Left renal cortex interstitium (tissue), 4 donors: Measurements from ENCODE around the gene PAIP1. TPM values are rescaled to one million over a fixed set of nuclear protein-coding genes. Genes with fewer than 3 reads are reported as not detected.
"Not testable (repeated sequence)": the region's sequence is repeated elsewhere in the genome, so short reads cannot be mapped to it uniquely, and the experiment has no call there.

Experiments
- DNase-seq, 4 donors: peaks; one replicate each; pipeline ENCODE4 v3.0.0-alpha.2; 2013; ENCODE audit warnings: low read depth in 4 of 4, low spot score in 2 of 4, missing footprints in 1 of 4
- polyA plus RNA-seq, 4 donors: library from polyadenylated mRNA; unstranded; fragments of 120-200 nt; gene quantifications; one replicate each; pipeline ENCODE4 v1.2.1, GENCODE V29; 2013; ENCODE audit not compliant: insufficient read length in 4 of 4

Gene PAIP1, protein sequence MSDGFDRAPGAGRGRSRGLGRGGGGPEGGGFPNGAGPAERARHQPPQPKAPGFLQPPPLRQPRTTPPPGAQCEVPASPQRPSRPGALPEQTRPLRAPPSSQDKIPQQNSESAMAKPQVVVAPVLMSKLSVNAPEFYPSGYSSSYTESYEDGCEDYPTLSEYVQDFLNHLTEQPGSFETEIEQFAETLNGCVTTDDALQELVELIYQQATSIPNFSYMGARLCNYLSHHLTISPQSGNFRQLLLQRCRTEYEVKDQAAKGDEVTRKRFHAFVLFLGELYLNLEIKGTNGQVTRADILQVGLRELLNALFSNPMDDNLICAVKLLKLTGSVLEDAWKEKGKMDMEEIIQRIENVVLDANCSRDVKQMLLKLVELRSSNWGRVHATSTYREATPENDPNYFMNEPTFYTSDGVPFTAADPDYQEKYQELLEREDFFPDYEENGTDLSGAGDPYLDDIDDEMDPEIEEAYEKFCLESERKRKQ
- polyA plus RNA-seq: 100 to 1,000 TPM; 129 to 190 (median 161) TPM

DNA sequence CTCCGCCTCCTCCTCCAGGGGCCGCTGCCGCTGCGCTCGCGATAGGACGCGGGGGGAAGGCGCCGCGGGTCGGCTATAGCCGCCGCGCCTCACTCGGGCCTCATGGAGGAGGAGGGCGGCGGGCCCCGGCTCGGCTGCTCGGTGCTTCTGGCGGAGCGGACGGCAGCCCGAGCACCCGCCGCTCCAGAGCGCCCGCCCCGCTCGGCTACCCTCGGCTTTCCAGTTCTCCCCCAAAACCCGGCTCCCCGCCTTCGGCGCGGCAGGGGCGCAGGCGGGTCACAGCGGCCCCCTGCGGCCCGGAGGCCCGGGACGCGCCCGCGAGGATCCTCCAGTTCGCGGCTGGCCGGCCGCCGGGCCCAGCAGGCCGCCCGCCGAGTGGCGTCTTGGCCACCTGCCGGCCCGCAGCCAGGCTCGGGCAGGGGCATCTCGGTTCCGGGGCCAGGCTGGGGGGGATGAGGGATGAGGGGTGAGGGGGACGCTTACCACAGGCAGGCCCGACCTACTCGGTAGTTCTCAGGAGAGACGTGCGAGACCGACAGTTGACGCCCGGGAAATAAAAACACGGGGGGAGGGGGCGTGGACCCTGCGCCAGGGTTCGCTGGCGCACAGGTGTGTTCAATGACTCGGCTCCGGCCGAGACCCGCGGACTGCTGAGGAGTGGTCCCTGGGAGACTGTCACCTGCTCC, at the start of gene PAIP1:
PAIP1 (minus strand) TSS at position 221 of the 686 bp plus-strand sequence. CDS start 231 bp downstream, outside the sequence.
- DNase-seq: peak; percentile 60 to 72 (median 66)

DNA sequence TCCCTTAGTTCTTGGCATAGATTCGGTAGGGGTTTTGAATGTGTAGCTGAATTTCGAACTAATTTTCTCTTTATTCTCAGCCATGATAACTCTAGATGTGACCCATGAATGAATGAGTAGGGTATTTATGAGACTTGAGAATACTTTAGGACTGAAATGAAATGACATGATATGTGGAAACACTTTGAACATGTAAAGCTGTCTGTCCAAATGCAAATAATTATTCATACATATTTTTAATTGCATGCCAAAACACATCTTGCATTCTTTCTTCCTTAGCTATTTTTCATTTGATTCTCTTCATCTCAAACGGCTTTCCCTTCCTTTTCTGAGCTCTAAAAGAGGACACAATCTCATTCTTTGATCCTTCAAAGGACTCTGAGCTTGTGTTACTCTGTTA, 49.5 kb upstream of the PAIP1 start:
- DNase-seq: no peak

DNA sequence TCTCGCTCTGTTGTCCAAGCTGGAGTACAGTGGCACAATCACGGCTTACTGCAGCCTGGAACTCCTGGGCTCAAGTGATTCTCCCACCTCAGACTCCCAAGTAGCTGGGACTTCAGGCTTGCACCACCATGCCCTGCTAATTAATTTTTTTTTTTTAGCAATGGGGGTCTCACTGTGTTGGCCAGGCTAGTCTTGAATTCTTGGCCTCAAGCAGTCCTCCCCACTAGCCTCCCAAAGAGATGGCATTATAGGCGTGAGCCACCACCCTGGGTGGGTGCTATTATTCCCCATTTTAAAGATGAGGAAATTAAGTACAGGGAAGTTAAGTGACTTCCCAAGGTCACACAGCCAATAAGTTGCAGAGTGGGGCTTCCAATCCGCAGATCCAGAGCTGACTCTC, 47.8 kb upstream of the PAIP1 start:
- DNase-seq: no peak

DNA sequence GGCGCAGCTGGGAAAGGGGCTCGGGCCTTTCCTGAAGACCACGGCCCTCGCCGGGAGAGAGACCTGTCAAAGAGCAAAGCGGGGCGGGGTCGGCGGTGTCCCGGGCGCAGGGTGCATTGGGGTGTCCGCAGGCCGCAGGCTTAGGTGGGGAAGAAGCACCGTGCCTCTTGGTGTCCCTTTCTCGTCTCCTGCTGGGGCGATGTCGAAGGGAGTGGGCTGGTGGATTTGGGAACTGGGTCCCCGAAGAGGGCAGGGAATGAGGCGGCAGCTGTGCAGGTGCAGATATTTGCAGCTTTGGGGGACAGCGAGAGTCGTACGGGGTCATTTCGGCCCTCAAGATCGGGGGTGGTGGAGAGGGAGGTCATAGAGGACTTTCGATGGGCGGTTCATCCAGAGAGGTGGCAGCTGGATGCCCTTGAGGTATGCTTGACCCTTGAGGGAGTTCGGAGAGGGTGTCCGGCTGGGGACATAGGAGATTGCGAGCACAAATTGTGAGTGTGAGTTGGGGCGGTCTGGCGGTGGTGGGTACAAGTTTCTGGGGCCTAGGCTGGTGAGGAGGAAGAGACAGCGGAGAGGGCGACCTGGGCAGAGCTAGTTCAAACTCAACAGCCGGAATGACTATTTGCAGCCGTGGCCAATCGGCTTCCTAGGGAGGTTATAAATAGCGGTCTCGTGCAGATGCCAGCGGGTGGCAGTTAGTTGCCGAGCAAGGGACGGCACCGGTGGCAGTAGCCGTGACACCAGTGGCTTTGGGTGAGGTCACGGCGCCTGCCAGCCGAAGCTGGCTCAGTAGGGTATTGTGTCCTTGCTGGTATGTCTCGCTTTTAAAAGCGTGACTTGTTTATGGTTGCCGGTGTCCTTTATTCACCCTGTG, 46.7 kb upstream of the PAIP1 start:
- peak; percentile 20 to 53 (median 36) for DNase-seq

DNA sequence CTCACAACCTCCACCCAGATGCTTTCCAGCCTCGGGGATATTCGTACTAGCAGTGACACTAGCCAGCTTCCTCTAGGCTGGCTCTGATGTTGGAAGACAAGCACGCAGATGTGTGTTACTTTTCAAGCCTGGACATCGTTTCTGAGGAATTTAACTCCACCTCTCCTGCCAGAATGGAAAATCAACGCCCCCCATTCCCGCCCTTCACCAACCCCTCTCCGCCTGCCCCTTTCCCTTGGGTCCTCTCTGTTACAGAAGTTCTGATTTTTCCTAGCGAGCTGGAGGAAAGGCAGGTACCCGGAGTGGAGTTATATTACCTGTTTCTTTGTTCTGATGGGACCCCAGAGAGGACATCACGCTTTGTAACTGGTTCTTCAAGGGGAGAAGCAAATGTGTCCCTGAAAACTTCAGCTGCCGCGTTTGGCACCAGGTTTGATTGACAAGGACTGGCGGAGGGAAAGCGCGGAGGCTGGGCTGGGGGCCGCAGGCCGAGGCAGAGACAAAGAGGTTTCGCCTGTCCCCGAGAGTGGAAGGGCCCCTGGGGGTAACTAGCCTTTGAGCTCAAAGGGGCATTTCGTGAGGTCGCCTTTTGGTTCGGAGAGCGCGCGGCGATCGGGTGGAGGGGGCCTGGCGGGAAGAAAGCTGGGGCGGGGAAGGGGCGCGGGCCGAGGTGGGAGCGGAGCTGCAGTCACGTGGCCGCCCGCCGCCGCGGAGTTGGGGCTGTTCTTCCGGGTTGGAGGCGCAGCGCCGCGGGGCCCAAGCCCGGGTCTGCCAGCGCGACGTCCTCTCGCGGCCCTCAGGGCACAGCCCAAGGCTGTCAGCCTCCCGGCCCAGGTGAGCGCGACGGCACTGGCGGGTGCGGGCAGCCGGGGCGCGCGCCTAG, 45.8 kb upstream of the PAIP1 start, which contains the start of gene NNT:
NNT (plus strand) TSS at position 720 of the 883 bp plus-strand sequence. CDS start 6,016 bp downstream, outside the sequence.
- peak; percentile 41 to 81 (median 54) for DNase-seq

DNA sequence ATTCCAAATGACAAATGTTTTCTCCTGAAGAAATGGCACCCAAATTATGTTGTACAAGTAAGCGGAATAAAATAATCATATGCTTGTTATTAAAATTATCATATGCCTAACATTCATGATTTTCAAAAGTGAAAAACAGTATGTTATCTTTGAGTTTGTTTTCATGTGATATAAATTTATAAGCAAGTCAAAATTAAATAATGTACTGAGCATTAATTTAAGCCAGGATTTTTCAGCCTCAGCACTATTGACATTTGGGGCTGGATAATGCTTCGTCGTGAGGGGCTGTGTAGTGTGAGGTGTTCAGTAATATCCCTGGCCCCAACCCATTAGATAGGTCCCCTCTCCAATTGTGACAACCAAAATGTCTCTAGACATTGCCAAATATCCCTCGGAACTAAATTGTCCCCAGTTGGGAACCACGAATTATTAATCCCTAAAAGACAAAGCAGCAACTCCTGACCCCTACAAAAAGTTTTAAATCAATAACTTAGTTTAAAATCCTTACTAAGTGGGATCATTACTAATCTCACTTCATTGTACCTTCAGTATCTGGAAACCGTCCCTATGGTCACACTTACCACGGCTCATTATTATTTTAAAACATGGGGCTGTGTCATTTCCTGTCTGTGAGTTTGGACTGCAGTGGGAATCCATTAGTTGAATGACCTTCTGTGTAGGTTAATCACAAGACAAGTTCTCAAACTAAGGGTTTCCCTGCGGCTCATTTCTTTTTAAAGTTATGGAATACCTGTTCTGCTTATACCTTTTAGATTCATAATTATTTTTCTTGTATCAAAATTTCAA, 44.8 kb upstream of the PAIP1 start:
- peak in 2 of 4 donors; percentile 17 to 20 for DNase-seq

DNA sequence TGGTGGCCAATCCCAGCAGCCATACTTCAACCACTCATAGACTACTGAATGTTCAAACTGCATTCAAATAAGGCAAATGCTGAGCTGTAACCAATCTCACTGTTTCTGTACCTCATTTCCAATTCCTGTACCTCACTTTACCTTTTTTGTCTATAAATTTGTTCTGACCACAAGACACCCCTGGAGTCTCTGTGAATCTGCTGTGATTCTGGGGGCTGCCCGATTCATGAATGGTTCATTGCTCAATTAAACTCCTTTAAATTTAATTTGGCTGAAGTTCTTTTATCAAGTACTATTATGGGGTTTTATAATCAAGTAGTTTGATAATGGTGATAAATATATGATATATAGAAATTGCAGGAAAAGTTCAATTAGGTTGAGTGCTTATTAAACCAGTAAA, 42.0 kb upstream of the PAIP1 start:
- not testable (repeated sequence) for DNase-seq

DNA sequence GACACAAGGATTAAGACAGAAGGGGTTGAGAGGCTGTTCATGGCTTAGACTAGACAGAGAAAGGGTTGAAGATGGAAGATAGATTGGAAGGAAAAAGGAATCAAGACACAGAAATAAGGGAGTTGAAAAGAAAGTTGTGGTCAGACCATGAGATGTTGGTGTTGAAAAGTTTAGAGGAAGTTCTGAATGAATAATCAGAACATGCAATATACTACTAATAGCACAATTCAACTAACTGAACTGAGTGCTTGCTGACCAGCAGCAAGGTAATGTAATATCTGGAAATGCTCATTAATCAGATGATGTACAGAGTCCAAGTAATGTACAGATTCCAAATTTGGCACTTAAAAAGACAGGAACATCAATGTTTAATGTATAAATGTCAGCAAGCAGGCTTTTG, 35.5 kb upstream of the PAIP1 start:
- no peak for DNase-seq

DNA sequence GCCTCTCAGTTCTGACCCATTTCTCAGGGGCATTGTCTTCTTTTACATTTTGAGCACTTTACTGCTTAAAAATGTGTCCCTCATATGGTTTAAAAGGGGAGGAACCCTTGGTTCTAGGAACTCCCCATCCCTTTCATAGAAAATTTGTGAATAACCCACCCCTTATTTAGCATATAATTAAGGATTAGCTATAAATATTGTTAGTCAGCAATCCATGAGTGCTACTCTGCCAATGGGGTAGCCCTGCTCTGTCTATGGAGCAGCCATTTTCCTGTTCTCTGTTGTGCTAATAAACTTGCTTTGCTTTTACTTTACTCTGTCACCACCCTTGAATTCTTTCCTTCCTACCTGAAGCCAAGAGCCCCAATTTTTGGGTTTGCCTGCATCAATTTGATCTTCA, 33.8 kb upstream of the PAIP1 start:
- DNase-seq: no peak

DNA sequence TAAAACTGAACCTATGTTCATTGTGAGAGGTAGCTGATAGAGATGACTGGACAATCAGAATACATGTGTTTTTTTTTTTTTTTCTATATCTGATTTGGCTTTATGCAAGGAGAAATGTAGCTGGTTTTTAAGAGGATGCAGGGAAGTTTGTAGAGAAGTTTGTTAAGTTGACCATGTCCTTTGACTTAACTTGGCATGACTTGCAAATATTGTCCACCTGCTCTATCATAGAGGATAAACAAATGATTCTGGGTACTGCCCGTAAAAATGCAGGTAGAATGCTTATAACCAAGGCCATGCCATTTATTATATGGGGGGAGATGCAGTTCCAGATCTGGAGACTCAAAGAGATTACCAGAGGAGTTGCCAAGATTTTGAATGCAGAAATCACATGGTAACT, 32.4 kb upstream of the PAIP1 start:
- DNase-seq: no peak

DNA sequence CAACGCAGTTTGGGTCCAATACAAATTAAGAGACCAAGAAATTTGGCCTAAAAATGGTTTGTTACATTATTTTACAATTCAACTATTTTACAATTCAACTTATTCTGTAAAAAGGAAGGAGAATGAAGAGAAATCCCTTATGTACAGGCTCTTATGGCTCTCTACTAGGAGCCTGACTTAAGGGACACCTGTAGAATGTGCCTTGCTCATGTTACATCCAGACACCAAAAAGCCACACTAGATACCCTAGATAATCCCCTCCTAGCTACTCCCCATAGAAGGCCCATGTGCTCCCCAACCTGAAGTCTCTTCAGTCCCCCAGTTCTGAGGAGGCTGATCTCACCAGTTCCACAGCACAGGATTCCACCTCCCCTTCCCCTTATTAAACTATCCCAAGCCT, 32.0 kb upstream of the PAIP1 start:
- DNase-seq: no peak

DNA sequence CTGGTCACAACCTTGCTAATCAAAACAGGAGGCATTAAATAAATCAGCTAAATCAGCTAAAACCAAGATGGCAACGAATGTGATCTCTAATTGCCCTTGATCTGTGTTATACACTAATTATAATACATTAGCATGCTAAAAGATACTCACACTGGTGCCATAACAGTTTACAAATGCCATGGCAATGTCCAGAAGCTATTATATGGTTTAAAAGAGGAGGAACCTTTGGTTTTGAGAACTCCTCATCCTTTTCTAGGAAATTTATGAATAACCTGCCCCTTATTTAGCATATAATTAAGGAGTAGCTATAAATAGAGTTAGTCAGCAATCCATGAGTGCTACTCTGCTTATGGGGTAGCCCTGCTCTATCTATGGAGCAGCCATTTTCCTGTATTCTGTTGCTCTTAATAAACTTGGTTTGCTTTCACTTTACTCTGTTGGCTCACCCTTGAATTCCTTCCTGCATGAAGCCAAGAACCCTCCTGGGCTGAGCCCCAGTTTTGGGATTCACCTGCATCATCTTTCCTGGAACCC, 27.4 kb upstream of the PAIP1 start:
- DNase-seq: no peak

DNA sequence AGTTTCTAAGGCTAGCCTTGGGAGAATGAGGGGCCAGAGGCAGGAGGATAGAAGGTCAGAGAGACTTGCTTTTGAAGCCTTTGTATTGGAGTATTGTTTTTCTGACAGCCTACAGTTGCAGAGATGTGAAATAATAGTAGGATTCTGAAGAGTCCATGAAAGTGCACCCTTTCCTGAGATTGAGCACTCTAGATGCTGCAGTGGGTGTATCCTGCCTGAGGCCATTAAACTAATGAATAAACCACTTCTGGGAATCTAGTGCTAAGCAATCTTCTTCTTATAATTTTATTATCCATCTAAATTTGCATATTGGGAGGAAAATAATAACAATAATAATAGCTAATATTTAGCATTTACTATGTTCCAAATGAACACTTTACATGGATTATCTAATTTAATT, 26.8 kb upstream of the PAIP1 start:
- no peak for DNase-seq

DNA sequence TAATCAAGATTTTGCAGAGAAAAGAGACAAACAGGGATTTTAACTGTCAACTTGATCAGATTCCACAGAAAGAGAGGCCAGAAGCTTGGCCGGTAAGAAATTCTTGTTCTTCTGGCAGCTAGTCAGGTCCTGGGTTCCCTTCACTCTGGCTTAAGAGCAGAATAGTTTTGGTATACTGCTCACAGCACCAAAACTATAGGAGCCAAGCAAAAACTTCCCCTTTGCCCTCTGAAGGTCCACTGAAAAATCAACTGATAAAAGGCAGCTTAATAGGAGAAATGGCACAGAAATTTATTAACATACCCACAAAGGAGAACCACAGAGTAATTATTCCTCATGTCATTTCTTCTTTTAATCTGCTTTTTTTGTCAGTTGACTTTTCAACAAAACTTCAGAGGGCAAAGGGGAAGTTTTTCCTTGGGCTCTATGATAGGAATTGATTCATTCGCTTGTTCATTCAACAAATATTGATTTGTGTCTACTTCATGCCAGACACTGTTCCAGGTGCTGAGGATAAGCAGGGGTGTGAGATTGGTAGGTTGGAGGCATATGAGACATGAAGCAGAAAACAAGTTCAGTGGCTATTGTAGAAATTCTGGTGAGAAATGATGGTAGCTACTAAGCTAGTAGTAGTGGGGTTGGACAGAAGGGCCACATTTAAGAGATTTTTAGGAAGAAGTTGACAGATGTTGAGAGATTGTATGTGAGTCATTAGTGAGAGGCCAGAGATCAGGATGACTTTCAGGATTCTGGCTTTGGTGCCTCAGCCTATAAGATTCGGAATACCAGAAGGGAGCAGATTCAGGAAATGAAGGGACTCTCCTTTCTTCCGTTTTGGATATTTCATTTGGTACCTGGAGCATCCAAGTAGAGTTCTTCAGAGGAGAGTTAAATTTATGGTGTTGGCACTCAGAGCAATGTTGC, 25.5 kb upstream of the PAIP1 start:
- DNase-seq: no peak

DNA sequence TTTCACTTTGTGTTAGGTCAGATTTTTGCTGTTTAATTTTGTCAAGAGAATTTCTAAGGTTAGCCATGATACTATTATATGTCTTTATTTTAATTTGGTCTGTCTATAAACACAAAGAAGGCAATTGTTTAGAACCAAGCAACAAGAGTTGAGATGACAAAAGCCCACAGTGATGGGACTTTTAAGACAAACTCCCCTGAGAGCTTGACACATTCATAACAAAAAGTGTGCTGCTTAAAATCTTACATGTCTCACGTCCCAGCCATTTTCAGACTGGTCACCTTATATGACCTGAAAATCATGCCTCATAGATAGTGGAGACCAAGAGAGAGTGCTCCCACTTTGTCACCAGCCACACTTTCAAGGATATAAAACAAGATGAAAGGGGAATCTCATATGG, 24.5 kb upstream of the PAIP1 start:
- DNase-seq: no peak

DNA sequence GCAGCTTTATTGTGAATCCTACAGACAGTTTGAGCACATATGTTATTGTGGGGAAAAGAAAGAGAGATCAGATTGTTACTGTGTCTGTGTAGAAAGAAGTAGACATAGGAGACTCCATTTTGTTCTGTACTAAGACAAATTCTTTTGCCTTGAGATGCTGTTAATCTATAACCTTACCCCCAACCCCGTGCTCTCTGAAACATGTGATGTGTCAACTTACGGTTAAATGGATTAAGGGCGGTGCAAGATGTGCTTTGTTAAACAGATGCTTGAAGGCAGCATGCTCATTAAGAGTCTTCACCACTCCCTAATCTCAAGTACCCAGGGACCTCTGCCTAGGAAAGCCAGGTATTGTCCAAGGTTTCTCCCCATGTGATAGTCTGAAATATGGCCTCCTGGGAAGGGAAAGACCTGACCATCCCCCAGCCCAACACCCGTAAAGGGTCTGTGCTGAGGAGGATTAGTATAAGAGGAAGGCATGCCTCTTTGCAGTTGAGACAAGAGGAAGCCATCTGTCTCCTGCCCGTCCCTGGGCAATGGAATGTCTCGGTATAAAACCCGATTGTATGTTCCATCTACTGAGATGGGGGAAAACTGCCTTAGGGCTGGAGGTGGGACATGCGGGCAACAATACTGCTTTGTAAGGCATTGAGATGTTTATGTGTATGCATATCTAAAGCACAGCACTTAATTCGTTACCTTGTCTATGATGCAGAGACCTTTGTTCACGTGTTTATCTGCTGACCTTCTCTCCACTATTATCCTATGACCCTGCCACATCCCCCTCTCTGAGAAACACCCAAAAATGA, 23.7 kb upstream of the PAIP1 start:
- DNase-seq: not testable (repeated sequence)

DNA sequence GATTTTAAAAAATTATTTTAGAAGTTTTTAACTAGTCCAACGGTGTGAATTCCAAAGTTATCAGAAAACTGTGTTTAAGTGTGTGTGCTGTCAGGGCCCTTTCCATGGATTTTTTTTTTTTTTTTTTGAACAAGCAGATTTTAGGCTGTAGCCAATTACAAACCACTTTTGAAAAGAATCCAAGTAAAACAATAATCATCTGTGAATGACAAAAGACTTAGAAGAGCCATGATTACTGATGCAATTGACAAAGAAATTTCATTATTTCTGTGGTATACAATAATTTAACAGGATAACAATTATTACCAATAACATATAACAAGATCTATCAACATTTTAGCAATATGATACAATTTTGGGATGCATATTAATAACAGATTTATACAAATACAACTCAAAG, 16.2 kb upstream of the PAIP1 start:
- DNase-seq: no peak
